Gastroesophageal sphincter (tissue), 4 donors: ENCODE results near the gene ECSIT. TPM values are rescaled to one million over a fixed set of nuclear protein-coding genes. Genes with fewer than 3 reads are reported as not detected.
"Not testable (repeated sequence)": the region's sequence is repeated elsewhere in the genome, so short reads cannot be mapped to it uniquely, and the experiment has no call there.

ENCODE experiments used
- ATAC-seq: fragments of 150-250 bp; one replicate; pipeline ENCODE4 v1.9.1; 2016; ENCODE audit warnings: mild to moderate bottlenecking, moderate library complexity
- H3K27ac ChIP-seq, 4 donors: fragments of 200-600 bp; sonication (generic) in 3 of 4; 1 replicate in 3 of 4; 2 replicates in 1 of 4; pipeline ENCODE4 v1.5.1; 2016 to 2019
- H3K27me3 ChIP-seq: fragments of 200-600 bp; sonication (generic); one replicate; pipeline ENCODE4 v1.5.1; 2019
- H3K36me3 ChIP-seq, 2 donors: fragments of 200-600 bp; sonication (generic); one replicate each; pipeline ENCODE4 v1.5.1; 2019; ENCODE audit warnings: control low read depth in 1 of 2
- H3K4me1 ChIP-seq, 3 donors: fragments of 200-600 bp; sonication (generic); 1 replicate in 2 of 3; 2 replicates in 1 of 3; pipeline ENCODE4 v1.5.1; 2016 to 2019; ENCODE audit warnings: control low read depth in 2 of 3
- H3K4me3 ChIP-seq, 2 donors: fragments of 200-600 bp; sonication (generic); one replicate each; pipeline ENCODE4 v1.5.1; 2019; ENCODE audit warnings: mild to moderate bottlenecking in 1 of 2, moderate library complexity in 1 of 2
- H3K9me3 ChIP-seq, 3 donors: fragments of 200-600 bp; sonication (generic); one replicate each; pipeline ENCODE4 v1.5.1; 2017 to 2019; ENCODE audit warnings: control low read depth in 2 of 3
- EP300 ChIP-seq: sonication (generic); formaldehyde crosslinking; IDR thresholded peaks from one replicate; pipeline ENCODE4 v1.6.1; 2017; ENCODE audit warnings: antibody characterized with exemption, mild to moderate bottlenecking
- POLR2A ChIP-seq, 2 donors: fragments of 450-650 bp; IDR thresholded peaks; one replicate each; pipeline ENCODE4 v1.6.1; 2017; ENCODE audit warnings: antibody characterized with exemption in 2 of 2, mild to moderate bottlenecking in 2 of 2, moderate library complexity in 1 of 2
- POLR2AphosphoS5 ChIP-seq: sonication (generic); formaldehyde crosslinking; IDR thresholded peaks from one replicate; pipeline ENCODE4 v1.6.1; 2017; ENCODE audit warnings: antibody characterized with exemption
- WGBS, 2 donors: methylation state at CpG; one replicate each; pipeline ENCODE4 v1.1.5; 2018; ENCODE audit warnings: low coverage in 1 of 2; 5-methylcytosine and 5-hydroxymethylcytosine counted together
- total RNA-seq, 4 donors: library from RNA; depleted of rRNA; stranded (reverse); fragments of >200 nt; gene quantifications; one replicate each; pipeline ENCODE4 v1.1.0, GENCODE V29; 2016
- TF ChIP-seq, protein P1 (sequence below), 4 experiments: fragments of 200-600 bp in 2 of 4; fragments of 450-650 bp in 2 of 4; sonication (generic) in 1 of 4; IDR thresholded peaks; one replicate each; pipeline ENCODE4 v1.5.1; 2017 to 2019; ENCODE audit warnings: antibody characterized with exemption in 4 of 4, mild to moderate bottlenecking in 2 of 4, moderate library complexity in 2 of 4

The ECSIT gene, protein sequence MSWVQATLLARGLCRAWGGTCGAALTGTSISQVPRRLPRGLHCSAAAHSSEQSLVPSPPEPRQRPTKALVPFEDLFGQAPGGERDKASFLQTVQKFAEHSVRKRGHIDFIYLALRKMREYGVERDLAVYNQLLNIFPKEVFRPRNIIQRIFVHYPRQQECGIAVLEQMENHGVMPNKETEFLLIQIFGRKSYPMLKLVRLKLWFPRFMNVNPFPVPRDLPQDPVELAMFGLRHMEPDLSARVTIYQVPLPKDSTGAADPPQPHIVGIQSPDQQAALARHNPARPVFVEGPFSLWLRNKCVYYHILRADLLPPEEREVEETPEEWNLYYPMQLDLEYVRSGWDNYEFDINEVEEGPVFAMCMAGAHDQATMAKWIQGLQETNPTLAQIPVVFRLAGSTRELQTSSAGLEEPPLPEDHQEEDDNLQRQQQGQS
- total RNA-seq, result 10 to 100 TPM; 50.1 to 88.3 (median 65.2) TPM

DNA sequence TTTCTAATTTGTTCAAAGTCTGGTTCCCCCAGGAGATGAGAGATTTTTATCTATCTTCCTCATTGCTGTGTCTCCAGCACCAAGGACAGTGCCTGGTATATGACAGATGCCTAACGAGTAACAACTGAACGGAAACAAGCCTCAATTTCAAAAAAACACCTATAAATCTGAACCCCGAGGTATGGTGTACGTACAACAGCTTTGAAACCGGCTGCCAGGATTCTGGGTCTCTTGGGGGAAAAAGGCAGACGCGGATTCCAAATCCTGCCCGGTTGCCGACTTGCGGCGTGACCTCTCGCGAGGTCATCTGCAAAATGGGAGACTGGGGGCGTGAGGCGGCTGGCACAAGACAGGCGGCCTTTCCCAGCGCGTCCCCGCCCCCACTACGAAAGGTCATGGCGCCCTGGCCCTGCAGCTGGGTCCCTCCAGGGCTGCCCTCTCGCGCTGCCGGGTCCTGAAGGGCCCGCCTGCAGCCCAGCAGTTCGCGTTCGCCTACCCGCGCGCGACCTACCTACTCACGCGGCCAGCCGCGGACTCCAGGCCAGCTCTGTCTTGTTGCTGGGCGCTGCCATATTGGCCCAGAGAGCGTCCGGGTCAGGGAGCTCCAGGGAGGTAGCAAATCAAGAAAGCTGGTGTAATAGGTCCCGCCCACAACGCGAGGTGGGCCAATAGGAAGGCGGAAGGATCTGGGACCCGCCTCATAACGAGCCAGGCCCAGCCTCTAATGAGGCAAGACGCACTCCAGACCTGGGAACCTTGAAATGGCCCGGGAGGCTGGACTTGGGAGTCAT is at the start of gene ECSIT:
Gene ECSIT, minus strand, starts transcription at position 584 of the 791 bp plus-strand sequence. CDS start 9,964 bp downstream, outside the sequence.
- H3K9me3 ChIP-seq, result no peaks in the 10 kb centered on the region
- peak; percentile 100 for ATAC-seq
- TF ChIP-seq POLR2AphosphoS5 (peak; percentile 44), POLR2A (IDR thresholded peaks at IDR 0.05) (peak in 1 of 2 donors; percentile 5)
- TF ChIP-seq, protein P1, sequence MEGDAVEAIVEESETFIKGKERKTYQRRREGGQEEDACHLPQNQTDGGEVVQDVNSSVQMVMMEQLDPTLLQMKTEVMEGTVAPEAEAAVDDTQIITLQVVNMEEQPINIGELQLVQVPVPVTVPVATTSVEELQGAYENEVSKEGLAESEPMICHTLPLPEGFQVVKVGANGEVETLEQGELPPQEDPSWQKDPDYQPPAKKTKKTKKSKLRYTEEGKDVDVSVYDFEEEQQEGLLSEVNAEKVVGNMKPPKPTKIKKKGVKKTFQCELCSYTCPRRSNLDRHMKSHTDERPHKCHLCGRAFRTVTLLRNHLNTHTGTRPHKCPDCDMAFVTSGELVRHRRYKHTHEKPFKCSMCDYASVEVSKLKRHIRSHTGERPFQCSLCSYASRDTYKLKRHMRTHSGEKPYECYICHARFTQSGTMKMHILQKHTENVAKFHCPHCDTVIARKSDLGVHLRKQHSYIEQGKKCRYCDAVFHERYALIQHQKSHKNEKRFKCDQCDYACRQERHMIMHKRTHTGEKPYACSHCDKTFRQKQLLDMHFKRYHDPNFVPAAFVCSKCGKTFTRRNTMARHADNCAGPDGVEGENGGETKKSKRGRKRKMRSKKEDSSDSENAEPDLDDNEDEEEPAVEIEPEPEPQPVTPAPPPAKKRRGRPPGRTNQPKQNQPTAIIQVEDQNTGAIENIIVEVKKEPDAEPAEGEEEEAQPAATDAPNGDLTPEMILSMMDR (IDR thresholded peaks at IDR 0.05), result no peak
- H3K27me3 ChIP-seq, result no peaks in the 10 kb centered on the region
- WGBS, 2 donors, result 0% methylated on average over 14 of the region's 47 CpGs; no CpG with 5 or more reads in 1 of the 2 donors
- H3K4me1 ChIP-seq, result peaks cover 0 to 37% (median 20%) of the 10 kb centered on the region in 3 donors
- H3K27ac ChIP-seq, result peak within 1 kb of the TSS; percentile 80 to 92 (median 91)
- peaks cover 0 to 26% of the 10 kb centered on the region in 2 donors for H3K36me3 ChIP-seq
- H3K4me3 ChIP-seq, result peak within 1 kb of the TSS; percentile 95 to 96

DNA sequence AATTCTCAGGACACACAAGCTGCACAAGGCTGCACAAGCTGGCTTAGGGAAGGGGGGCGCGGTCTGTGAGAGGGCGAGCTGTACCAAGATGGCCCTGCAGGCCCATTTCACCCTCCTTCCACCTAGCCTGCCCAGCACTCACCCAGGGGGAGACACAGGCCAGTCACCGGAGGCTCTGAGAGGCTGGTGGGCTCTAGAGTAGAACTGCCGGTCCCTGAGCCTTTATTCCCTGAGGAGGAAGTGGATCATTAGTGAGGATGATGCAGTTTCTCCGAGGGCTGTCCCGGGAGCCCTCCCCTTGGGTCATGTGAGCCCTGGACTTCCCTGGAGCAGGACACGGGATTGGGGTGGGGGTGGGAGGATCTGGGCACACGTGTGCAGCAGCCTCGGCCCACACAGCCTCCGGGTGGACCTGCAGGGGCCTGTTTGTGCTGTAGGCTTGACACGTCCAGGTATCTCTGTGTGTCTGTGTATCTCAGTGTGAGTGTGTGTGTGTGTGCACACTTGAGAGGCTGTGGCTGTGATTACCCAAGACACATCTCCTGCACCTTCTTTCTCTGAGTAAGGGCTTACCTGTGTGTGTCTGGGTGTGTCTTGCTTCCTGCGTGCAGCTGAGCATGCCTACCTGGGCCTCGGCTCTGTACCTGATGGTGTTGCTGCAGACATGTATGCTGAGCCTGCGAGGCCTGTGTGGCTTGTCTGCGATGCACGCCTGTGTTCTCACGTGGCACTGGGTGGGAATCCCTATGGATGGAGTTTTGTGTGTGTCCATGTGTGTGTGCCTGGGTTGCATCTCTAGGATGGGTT is 48.7 kb upstream of the ECSIT start, which contains the start of gene ACP5:
Gene ACP5, minus strand, starts transcription at position 195 of the 807 bp plus-strand sequence. CDS start 328 bp downstream, outside the sequence.
- peak within 1 kb of the TSS in 2 of 4 donors; percentile 24 to 48 for H3K27ac ChIP-seq
- ATAC-seq, result no peak
- H3K9me3 ChIP-seq, result no peaks in the 10 kb centered on the region
- H3K4me1 ChIP-seq, result peaks cover 0 to 13% (median 4%) of the 10 kb centered on the region in 3 donors
- H3K4me3 ChIP-seq, result peak within 1 kb of the TSS in 1 of 2 donors; percentile 43
- TF ChIP-seq, protein P1 (IDR thresholded peaks at IDR 0.05), result no peak
- no peak for TF ChIP-seq POLR2AphosphoS5
- TF ChIP-seq POLR2A (IDR thresholded peaks at IDR 0.05), result no peak
- TF ChIP-seq EP300, result no peak
- WGBS, 2 donors, result 74 to 100% methylated on average over 1 to 6 of the region's 18 CpGs
- H3K36me3 ChIP-seq, result no peaks in the 10 kb centered on the region
- H3K27me3 ChIP-seq, result peaks cover 26% of the 10 kb centered on the region

DNA sequence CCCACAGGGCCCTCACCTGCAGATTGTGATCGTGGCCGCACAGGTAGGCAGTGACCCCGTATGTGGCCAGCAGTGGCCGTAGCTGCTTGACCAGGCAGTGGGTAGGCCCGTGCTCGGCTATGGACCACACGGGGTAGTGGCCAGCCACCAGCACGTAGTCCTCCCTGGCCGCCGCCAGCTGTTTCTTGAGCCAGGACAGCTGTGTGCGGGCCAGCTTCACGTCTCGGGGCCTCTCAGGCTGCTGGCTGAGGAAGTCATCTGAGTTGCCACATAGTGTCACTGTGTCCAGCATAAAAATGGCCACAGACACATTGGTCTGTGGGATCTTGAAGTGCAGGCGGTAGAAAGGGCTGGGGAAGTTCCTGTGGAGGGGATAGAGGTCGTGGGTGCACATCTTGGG is 47.3 kb upstream of the ECSIT start:
- Histone ChIP-seq H3K4me1 (peaks cover 0 to 13% (median 4%) of the 10 kb centered on the region in 3 donors), H3K36me3 (no peaks in the 10 kb centered on the region), H3K27me3 (peaks cover 26% of the 10 kb centered on the region), H3K9me3 (no peaks in the 10 kb centered on the region), H3K4me3 (no peak overlapping the region), H3K27ac (no peak overlapping the region)
- no peak for ATAC-seq
- WGBS, 2 donors, result no CpG with 5 or more reads among the region's 15 CpGs
- TF ChIP-seq EP300, result no peak
- no peak for TF ChIP-seq POLR2AphosphoS5

DNA sequence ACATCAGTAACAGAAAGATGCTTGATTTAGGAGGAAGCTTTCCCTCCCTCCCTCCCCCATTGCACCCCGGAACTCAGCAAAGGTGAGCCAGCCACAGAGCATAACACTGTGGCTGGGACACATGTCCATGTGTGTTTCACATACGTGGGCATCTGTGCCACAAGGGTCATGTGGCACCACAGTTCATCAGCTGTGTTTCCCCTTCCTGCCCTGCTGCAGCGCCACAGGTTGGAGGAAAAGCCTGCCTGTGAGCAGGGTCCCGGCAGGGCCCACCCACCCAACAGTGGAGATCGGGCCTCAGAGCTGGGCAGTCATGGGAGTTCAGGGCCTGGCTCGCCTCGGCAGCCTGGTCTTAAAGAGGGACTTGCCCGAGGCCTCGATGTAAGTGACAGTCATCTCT is 45.8 kb upstream of the ECSIT start:
- Histone ChIP-seq H3K27ac (no peak overlapping the region), H3K27me3 (peaks cover 25% of the 10 kb centered on the region), H3K4me1 (peaks cover 0 to 13% (median 4%) of the 10 kb centered on the region in 3 donors), H3K9me3 (no peaks in the 10 kb centered on the region), H3K4me3 (no peak overlapping the region), H3K36me3 (no peaks in the 10 kb centered on the region)
- no CpG with 5 or more reads among the region's 9 CpGs for WGBS, 2 donors
- TF ChIP-seq EP300 (no peak), POLR2A (IDR thresholded peaks at IDR 0.05) (no peak), POLR2AphosphoS5 (no peak)
- TF ChIP-seq, protein P1 (IDR thresholded peaks at IDR 0.05), result no peak
- no peak for ATAC-seq

DNA sequence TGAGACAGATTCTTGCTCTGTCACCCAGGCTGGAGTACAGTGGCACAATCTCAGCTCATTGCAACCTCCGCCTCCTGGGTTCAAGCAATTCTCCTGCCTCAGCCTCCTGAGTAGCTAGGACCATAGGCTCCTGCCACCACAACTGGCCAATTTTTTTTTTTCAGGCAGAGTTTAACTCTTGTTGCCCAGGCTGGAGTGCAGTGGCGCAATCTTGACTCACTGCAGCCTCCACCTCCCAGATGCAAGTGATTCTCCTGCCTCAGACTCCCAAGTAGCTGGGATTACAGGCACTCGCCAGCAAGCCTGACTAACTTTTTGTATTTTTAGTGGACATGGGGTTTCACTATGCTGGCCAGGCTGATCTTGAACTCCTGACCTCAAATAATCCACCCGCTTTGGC is 44.8 kb upstream of the ECSIT start:
- ATAC-seq, H3K27ac ChIP-seq, H3K9me3 ChIP-seq, H3K4me3 ChIP-seq, H3K36me3 ChIP-seq: not testable (repeated sequence)
- WGBS, 2 donors, result 89 to 97% methylated on average over 3 of the region's 4 CpGs
- Histone ChIP-seq H3K4me1 (peaks cover 0 to 10% (median 4%) of the 10 kb centered on the region in 3 donors), H3K27me3 (peaks cover 16% of the 10 kb centered on the region)

DNA sequence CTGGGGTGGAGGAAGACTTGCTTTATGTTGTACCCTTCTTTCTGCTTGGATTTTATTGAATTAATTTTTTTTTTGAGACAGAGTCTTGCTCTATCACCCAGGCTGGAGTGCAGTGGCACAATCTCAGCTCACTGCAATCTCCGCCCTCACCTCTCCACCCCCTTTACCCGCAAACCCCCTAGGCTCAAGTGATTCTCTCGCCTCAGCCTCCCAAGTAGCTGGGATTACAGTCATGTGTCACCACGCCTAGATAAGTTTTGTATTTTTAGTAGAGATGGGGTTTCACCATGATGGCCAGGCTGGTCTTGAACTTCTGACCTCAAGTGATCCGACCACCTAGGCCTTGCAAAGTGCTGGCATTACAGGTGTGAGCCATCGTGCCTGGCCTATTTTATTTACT is 44.4 kb upstream of the ECSIT start:
- WGBS, 2 donors, result 72 to 100% methylated on average over 1 to 6 of the region's 6 CpGs
- H3K27ac ChIP-seq, ATAC-seq, H3K4me3 ChIP-seq, H3K4me1 ChIP-seq, H3K9me3 ChIP-seq, H3K36me3 ChIP-seq: not testable (repeated sequence)
- H3K27me3 ChIP-seq, result peaks cover 12% of the 10 kb centered on the region
